Measurements from ENCODE around the gene KCNB1.
A peak's percentile ranks its signal among the peaks of the same experiment; 100 is the strongest.

Gene KCNB1

GRCh38 chr20:49346682-49347081, 135.8 kb downstream of the KCNB1 start:
- no peak for FAIRE-seq

- FAIRE-seq, result no peak
Observed at GRCh38 chr20:49345524-49345923, 136.9 kb downstream of the KCNB1 start.

GRCh38 chr20:49344975-49345374, 137.5 kb downstream of the KCNB1 start:
- no peak for FAIRE-seq

GRCh38 chr20:49344140-49344539, 138.3 kb downstream of the KCNB1 start:
- no peak for FAIRE-seq

GRCh38 chr20:49343246-49343645, 139.2 kb downstream of the KCNB1 start:
- no peak for FAIRE-seq

- FAIRE-seq, result no peak
Observed at GRCh38 chr20:49340161-49340966, 142.1 kb downstream of the KCNB1 start.

- no peak for FAIRE-seq
Observed at GRCh38 chr20:49339123-49339522, 143.3 kb downstream of the KCNB1 start.

- no peak for FAIRE-seq
Observed at GRCh38 chr20:49338061-49338460, 144.4 kb downstream of the KCNB1 start.

- no peak for FAIRE-seq
Observed at GRCh38 chr20:49337357-49337756, 145.1 kb downstream of the KCNB1 start.

- no peak for FAIRE-seq
Observed at GRCh38 chr20:49336786-49337185, 145.7 kb downstream of the KCNB1 start.

GRCh38 chr20:49335476-49335875, 147.0 kb downstream of the KCNB1 start:
- FAIRE-seq, result no peak

GRCh38 chr20:49330701-49331615, 151.5 kb downstream of the KCNB1 start:
- FAIRE-seq, result no peak

GRCh38 chr20:49328790-49329189, 153.7 kb downstream of the KCNB1 start:
- FAIRE-seq, result no peak

GRCh38 chr20:49326026-49326425, 156.4 kb downstream of the KCNB1 start:
- FAIRE-seq, result no peak

- FAIRE-seq, result no peak
Observed at GRCh38 chr20:49324306-49324705, 158.2 kb downstream of the KCNB1 start.

- FAIRE-seq, result no peak
Observed at GRCh38 chr20:49323622-49324238, 158.7 kb downstream of the KCNB1 start.

- peak; percentile 81 for FAIRE-seq
Observed at GRCh38 chr20:49320460-49320859, 162.0 kb downstream of the KCNB1 start.

- no peak for FAIRE-seq
Observed at GRCh38 chr20:49319208-49319809, 163.2 kb downstream of the KCNB1 start.

GRCh38 chr20:49318430-49319207, 163.8 kb downstream of the KCNB1 start:
- FAIRE-seq, result no peak

- FAIRE-seq, result no peak
Observed at GRCh38 chr20:49318091-49318429, 164.4 kb downstream of the KCNB1 start.

GRCh38 chr20:49316704-49317103, 165.8 kb downstream of the KCNB1 start:
- FAIRE-seq, result no peak

- FAIRE-seq, result no peak
Observed at GRCh38 chr20:49315580-49315979, 166.9 kb downstream of the KCNB1 start.
